ENCODE measurements around the gene DHRS3. TPM values are rescaled to one million over a fixed set of nuclear protein-coding genes. Genes with fewer than 3 reads are reported as not detected.

Gene DHRS3
- total RNA-seq, 1 experiment from 2014 or later, result 87.0 TPM

- no peak overlapping the region for H3K27ac ChIP-seq (ENCODE audit: low read depth, low read length)
- H3K36me3 ChIP-seq (ENCODE audit: control insufficient read depth in 1 of 2, insufficient read depth in 2 of 2, low read length in 2 of 2), result peaks cover 0 to 7% of the 10 kb centered on the region in 2 experiments; a peak in 1 of 4 replicates
- H3K27me3 ChIP-seq (ENCODE audit: insufficient read depth, low read length), result no peaks in the 10 kb centered on the region
- TF ChIP-seq SP1 (IDR thresholded peaks at IDR 0.05; ENCODE audit: low read depth) (peak; percentile 42; the same call in 1 of the 2 replicates), JUND (IDR thresholded peaks at IDR 0.05) (peak; percentile 62), CBX3 (IDR thresholded peaks at IDR 0.05; ENCODE audit: low read depth) (no peak)
- no peak overlapping the region; the same call in 1 of the 2 replicates for H3K9ac ChIP-seq (ENCODE audit: low read length)
- H3K79me2 ChIP-seq (ENCODE audit: insufficient read depth, low read length), result peaks cover 27% of the 10 kb centered on the region; the same call in 1 of the 2 replicates
- POLR2A ChIA-PET, result no interaction called here
- peak overlapping the region; percentile 50 for H3K4me2 ChIP-seq (ENCODE audit: low read length)
- intact Hi-C loops (cut with micrococcal nuclease), result no loop called here
- H3K9me3 ChIP-seq (ENCODE audit: control insufficient read depth in 1 of 2, insufficient read depth in 1 of 2, low read depth in 1 of 2, low read length in 2 of 2), result no peaks in the 10 kb centered on the region
- no peak for DNase-seq (ENCODE audit: low read depth, low spot score)
- H4K20me1 ChIP-seq (ENCODE audit: insufficient read depth), result no peaks in the 10 kb centered on the region
- RAD21 ChIA-PET (ENCODE audit: low non-redundant PET in 1 of 2, low total read pairs in 2 of 2, uncharacterized antibody in 2 of 2, unreplicated experiment in 2 of 2), result interaction anchor here in 1 of 2 experiments (1.1 kb wide), 1 partner anchor 13 kb away, joined by 3 read pairs; no protein-coding TSS in a partner anchor
- H2AFZ ChIP-seq (ENCODE audit: low read depth, low read length, poor library complexity, severe bottlenecking), result no peak overlapping the region
- CTCF ChIA-PET, result interaction anchor here (0.8 kb wide), 1 partner anchor 14 kb away, joined by 3 read pairs; no protein-coding TSS in a partner anchor
- no TSS peak for BruUV-seq (replicated peaks)
- no peaks in the 10 kb centered on the region for H3K9me2 ChIP-seq (ENCODE audit: insufficient read depth)
- peaks cover 11 to 37% of the 10 kb centered on the region in 2 experiments for H3K4me1 ChIP-seq (ENCODE audit: control insufficient read depth in 1 of 2, insufficient read depth in 2 of 2, low read length in 2 of 2)
- ATAC-seq, result peak; percentile 77
- no peak overlapping the region for H3K4me3 ChIP-seq (replicated peaks in 1 of 2; ENCODE audit: low read depth in 1 of 2, low read length in 2 of 2)
These were observed 29.9 kb downstream of the DHRS3 start for GRCh38 chr1:12587981-12588640.

- Histone ChIP-seq H3K79me2 (ENCODE audit: insufficient read depth, low read length) (peaks cover 22% of the 10 kb centered on the region; the same call in 1 of the 2 replicates), H3K4me1 (ENCODE audit: control insufficient read depth in 1 of 2, insufficient read depth in 2 of 2, low read length in 2 of 2) (peaks cover 11 to 34% of the 10 kb centered on the region in 2 experiments), H3K9me3 (ENCODE audit: control insufficient read depth in 1 of 2, insufficient read depth in 1 of 2, low read depth in 1 of 2, low read length in 2 of 2) (no peaks in the 10 kb centered on the region), H3K27me3 (ENCODE audit: insufficient read depth, low read length) (no peaks in the 10 kb centered on the region), H2AFZ (ENCODE audit: low read depth, low read length, poor library complexity, severe bottlenecking) (no peak overlapping the region), H3K36me3 (ENCODE audit: control insufficient read depth in 1 of 2, insufficient read depth in 2 of 2, low read length in 2 of 2) (peaks cover 0 to 7% of the 10 kb centered on the region in 2 experiments; a peak in 1 of 4 replicates), H3K9me2 (ENCODE audit: insufficient read depth) (no peaks in the 10 kb centered on the region), H3K4me2 (ENCODE audit: low read length) (no peak overlapping the region), H3K9ac (ENCODE audit: low read length) (no peak overlapping the region), H3K27ac (ENCODE audit: low read depth, low read length) (no peak overlapping the region), H4K20me1 (ENCODE audit: insufficient read depth) (no peaks in the 10 kb centered on the region), H3K4me3 (replicated peaks in 1 of 2; ENCODE audit: low read depth in 1 of 2, low read length in 2 of 2) (no peak overlapping the region)
- DNase-seq (ENCODE audit: low read depth, low spot score) (no peak), ATAC-seq (no peak)
- CTCF ChIA-PET, result interaction anchor here (0.9 kb wide), 1 partner anchor 12 kb away, joined by 3 read pairs; no protein-coding TSS in a partner anchor
- POLR2A ChIA-PET, result no interaction called here
- RAD21 ChIA-PET (ENCODE audit: low non-redundant PET in 1 of 2, low total read pairs in 2 of 2, uncharacterized antibody in 2 of 2, unreplicated experiment in 2 of 2), result interaction anchor here (0.7 to 1.3 kb wide), 3 partner anchors 13 to 73 kb away, joined by 3 to 4 read pairs (median 3); no protein-coding TSS in a partner anchor
- intact Hi-C loops (cut with micrococcal nuclease), result no loop called here
- TF ChIP-seq ATF3 (IDR thresholded peaks at IDR 0.05) (no peak), CEBPB (IDR thresholded peaks at IDR 0.05; ENCODE audit: low read depth) (no peak), POLR2A (IDR thresholded peaks at IDR 0.05; ENCODE audit: borderline replicate concordance, extremely low read depth, insufficient read depth, insufficient read length) (no peak), ELF1 (IDR thresholded peaks at IDR 0.05; ENCODE audit: borderline replicate concordance, low read depth) (no peak), FOSL1 (IDR thresholded peaks at IDR 0.05; ENCODE audit: low read depth) (no peak), ZFX (IDR thresholded peaks at IDR 0.05) (no peak), YY1 (IDR thresholded peaks at IDR 0.05; ENCODE audit: extremely low read depth, insufficient replicate concordance, low read depth, low read length) (no peak), EGR1 (IDR thresholded peaks at IDR 0.05; ENCODE audit: low read depth) (no peak), REST (IDR thresholded peaks at IDR 0.05; ENCODE audit: low read depth) (no peak), JUND (IDR thresholded peaks at IDR 0.05) (no peak), RAD21 (IDR thresholded peaks at IDR 0.05; ENCODE audit: low read depth) (no peak)
- BruUV-seq (replicated peaks), result no TSS peak
These were observed 31.8 kb downstream of the DHRS3 start for GRCh38 chr1:12585951-12586942.

All from HCT116 (cell line).